Dedifferentiated amniotic fluid mesenchymal stem cell (primary cell): ENCODE measurements around the gene MRPL10.
A peak's percentile ranks its signal among the peaks of the same experiment; 100 is the strongest.
"Not testable (repeated sequence)": the region's sequence is repeated elsewhere in the genome, so short reads cannot be mapped to it uniquely, and the experiment has no call there.

Experiments
- DNase-seq: peaks from one replicate; pipeline ENCODE4 v3.0.0-alpha.2; 2016; ENCODE audit errors: extremely low spot score

Gene MRPL10

GRCh38 chr17:47789611-47790561 is 41.5 kb downstream of the MRPL10 start:
- DNase-seq = no peak

DNA sequence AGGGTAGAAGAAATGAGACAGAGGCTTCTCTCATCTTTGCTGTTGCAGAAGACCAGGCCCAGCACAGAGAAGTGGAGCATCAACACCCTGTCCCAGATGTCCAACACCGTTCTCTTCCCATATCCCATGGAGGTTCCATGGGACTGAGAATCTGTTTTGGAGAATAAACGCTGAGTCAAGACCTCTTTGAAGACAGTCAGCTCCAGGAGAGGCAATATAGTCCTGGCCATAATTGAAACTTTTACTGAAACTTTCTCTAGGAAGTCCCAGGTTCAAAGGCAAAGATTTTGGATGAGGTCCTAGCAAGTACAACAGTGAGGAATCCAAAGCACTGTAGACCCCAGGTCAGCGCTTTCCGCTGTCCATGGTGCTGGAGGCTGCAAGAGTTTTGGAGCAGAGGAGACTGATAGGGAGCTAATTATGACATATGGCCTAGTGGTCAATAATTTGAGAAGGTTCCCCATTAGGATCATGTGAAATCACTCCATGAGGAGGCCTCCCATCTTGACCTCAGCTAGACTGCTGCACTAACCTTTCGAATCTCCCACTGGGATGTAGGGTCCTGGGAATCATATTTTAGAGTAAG is 45.7 kb downstream of the MRPL10 start:
- DNase-seq = no peak

DNA sequence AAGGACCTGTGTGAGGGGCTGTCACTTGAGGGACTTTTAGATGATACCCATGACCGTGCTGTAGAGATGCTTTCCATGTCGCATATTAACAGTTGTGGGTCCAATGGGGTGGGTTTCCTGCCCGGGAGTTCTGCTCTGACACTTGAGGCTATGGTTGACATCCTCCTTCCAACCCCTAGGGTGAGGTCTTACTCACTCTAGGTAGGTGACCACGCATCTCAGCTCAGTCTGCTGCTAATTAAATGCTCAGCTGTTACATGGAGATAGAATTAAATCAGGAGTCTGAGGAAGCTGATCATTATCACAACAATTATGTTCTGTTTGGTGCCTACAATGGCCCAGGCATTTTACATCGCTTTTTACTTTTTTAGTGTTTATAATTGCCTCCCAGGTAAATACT is 49.9 kb downstream of the MRPL10 start:
- DNase-seq = no peak

DNA sequence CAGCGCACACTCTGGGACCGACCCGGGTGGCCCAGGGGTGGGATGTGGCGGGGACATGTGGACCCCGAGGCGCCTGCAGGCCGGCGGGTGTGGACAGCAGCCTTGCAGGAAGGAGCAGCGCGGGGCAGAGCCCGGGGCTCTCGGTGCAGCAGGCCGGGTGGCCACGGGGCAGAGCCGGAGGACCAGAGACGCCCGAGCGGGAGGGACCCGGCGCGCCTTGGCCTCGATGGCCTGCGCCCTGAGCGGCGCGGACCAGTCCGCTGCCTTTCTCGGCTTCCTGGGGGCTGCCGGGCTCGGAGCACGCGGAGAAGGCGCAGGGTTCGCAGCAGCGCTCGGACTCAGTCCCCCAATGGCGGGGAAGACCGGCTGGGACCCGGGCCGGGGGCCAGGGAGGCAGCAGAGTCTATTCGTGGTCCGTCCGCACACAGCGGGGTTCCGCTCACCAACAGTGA is 53.1 kb downstream of the MRPL10 start:
- DNase-seq = no peak

GRCh38 chr17:47776330-47777197 is 54.8 kb downstream of the MRPL10 start:
- peak; percentile 20 for DNase-seq

GRCh38 chr17:47774987-47775580 is 56.3 kb downstream of the MRPL10 start:
- DNase-seq = no peak

GRCh38 chr17:47774331-47774730 is 57.0 kb downstream of the MRPL10 start:
- no peak for DNase-seq

- not testable (repeated sequence) for DNase-seq
These were observed 57.7 kb downstream of the MRPL10 start for GRCh38 chr17:47773649-47774048.
